Activated CD8-positive, alpha-beta T cell treated with anti-CD3 and anti-CD28 coated beads for 36 hours (primary cell): ENCODE data around the gene PARD6B. TPM values are rescaled to one million over a fixed set of nuclear protein-coding genes. Genes with fewer than 3 reads are reported as not detected.
"Not testable (repeated sequence)": the region's sequence is repeated elsewhere in the genome, so short reads cannot be mapped to it uniquely, and the experiment has no call there.

ENCODE experiments used
- ATAC-seq: fragments of 200-7000 bp; cut with Tn5 transposase; one replicate; pipeline ENCODE4 v1.10.0; 2021; ENCODE audit warnings: mild to moderate bottlenecking, moderate library complexity
- CTCF ChIA-PET: fragments of 350-600 bp; sonication (Branson Sonifier 250); formaldehyde crosslinking; loops from one replicate; lab custom pipeline; 2021; ENCODE audit warnings: antibody characterized with exemption; lab: Charles Lee
- POLR2A ChIA-PET: fragments of 350-600 bp; sonication (Branson Sonifier 250); formaldehyde crosslinking; loops from one replicate; lab custom pipeline; 2021; ENCODE audit warnings: antibody characterized with exemption; lab: Charles Lee
- DNase-seq: peaks from one replicate; pipeline ENCODE4 v3.0.0-alpha.2; 2020
- H3K27ac Mint-ChIP-seq: one replicate; pipeline ENCODE4 v1.8.0; 2021; ENCODE audit warnings: mild to moderate bottlenecking, mixed read lengths
- H3K27me3 Mint-ChIP-seq: one replicate; pipeline ENCODE4 v1.8.0; 2021; ENCODE audit warnings: mixed read lengths
- H3K36me3 Mint-ChIP-seq: one replicate; pipeline ENCODE4 v1.8.0; 2021; ENCODE audit warnings: low read depth, mixed read lengths
- H3K4me1 Mint-ChIP-seq: one replicate; pipeline ENCODE4 v1.8.0; 2021; ENCODE audit warnings: low read depth, mixed read lengths
- H3K4me3 Mint-ChIP-seq: one replicate; pipeline ENCODE4 v1.8.0; 2021; ENCODE audit warnings: mild to moderate bottlenecking, moderate library complexity, mixed read lengths
- H3K9me3 Mint-ChIP-seq: one replicate; pipeline ENCODE4 v1.8.0; 2021; ENCODE audit warnings: mixed read lengths
- CTCF ChIP-seq: fragments of 200-600 bp; IDR thresholded peaks from one replicate; pipeline ENCODE4 v1.8.0; 2022; ENCODE audit warnings: antibody characterized with exemption, mild to moderate bottlenecking
- intact Hi-C: fragments of 100-400 bp; cut with micrococcal nuclease; formaldehyde crosslinking; loops from one replicate; pipeline ENCODE4 v1.10.0; 2022
- total RNA-seq, 2 experiments: library from RNA; stranded (reverse); gene quantifications; one replicate each; pipeline ENCODE4 v1.2.3, GENCODE V29; 2021

The PARD6B gene
- total RNA-seq, 2 experiments from 2014 or later, result 4.7 to 6.6 TPM

GRCh38 chr20:50762045-50762422, 30.7 kb downstream of the PARD6B start:
- H3K27me3 Mint-ChIP-seq, result no peaks in the 10 kb centered on the region
- DNase-seq, result no peak
- no peaks in the 10 kb centered on the region for H3K36me3 Mint-ChIP-seq
- no peak for TF ChIP-seq CTCF
- no peak for ATAC-seq
- CTCF ChIA-PET, result interaction anchor here (0.7 kb wide), 1 partner anchor 13 kb away, joined by 3 read pairs; no protein-coding TSS in a partner anchor
- no peak overlapping the region for H3K4me3 Mint-ChIP-seq
- no peak overlapping the region for H3K27ac Mint-ChIP-seq
- no peaks in the 10 kb centered on the region for H3K4me1 Mint-ChIP-seq
- no peaks in the 10 kb centered on the region for H3K9me3 Mint-ChIP-seq
- intact Hi-C loops, result no loop called here
- POLR2A ChIA-PET, result no interaction called here

- Mint-ChIP-seq H3K36me3 (no peaks in the 10 kb centered on the region), H3K9me3 (no peaks in the 10 kb centered on the region), H3K27ac (no peak overlapping the region), H3K27me3 (peaks cover 3% of the 10 kb centered on the region), H3K4me1 (no peaks in the 10 kb centered on the region), H3K4me3 (no peak overlapping the region)
- no peak for TF ChIP-seq CTCF
- DNase-seq (no peak), ATAC-seq (no peak)
- CTCF ChIA-PET, result no interaction called here
- POLR2A ChIA-PET, result interaction anchor here (0.6 kb wide), 1 partner anchor 10 kb away, joined by 6 read pairs; no protein-coding TSS in a partner anchor
- intact Hi-C loops, result no loop called here
Observed at GRCh38 chr20:50762435-50763220, 31.2 kb downstream of the PARD6B start.

- CTCF ChIA-PET, H3K27ac Mint-ChIP-seq: not testable (repeated sequence)
Observed at GRCh38 chr20:50763550-50764458, 32.4 kb downstream of the PARD6B start.

GRCh38 chr20:50765251-50765650, 33.9 kb downstream of the PARD6B start:
- H3K36me3 Mint-ChIP-seq, POLR2A ChIA-PET, intact Hi-C loops, H3K4me1 Mint-ChIP-seq, H3K27me3 Mint-ChIP-seq, H3K4me3 Mint-ChIP-seq, H3K27ac Mint-ChIP-seq, DNase-seq, ATAC-seq, H3K9me3 Mint-ChIP-seq: not testable (repeated sequence)
- CTCF ChIA-PET, result interaction anchor here (1.0 to 3.4 kb wide), 3 partner anchors 11 to 139 kb away, joined by 3 to 14 read pairs (median 3); no protein-coding TSS in a partner anchor

More at GRCh38 chr20:50763550-50764458, 32.4 kb downstream of the PARD6B start:
- H3K4me3 Mint-ChIP-seq, H3K4me1 Mint-ChIP-seq, H3K9me3 Mint-ChIP-seq, H3K27me3 Mint-ChIP-seq, H3K36me3 Mint-ChIP-seq, ATAC-seq, intact Hi-C loops, DNase-seq: not testable (repeated sequence)
- POLR2A ChIA-PET, result interaction anchor here (0.6 kb wide), 1 partner anchor 12 kb away, joined by 6 read pairs; no protein-coding TSS in a partner anchor

- Mint-ChIP-seq H3K9me3 (no peaks in the 10 kb centered on the region), H3K27ac (no peak overlapping the region), H3K36me3 (no peaks in the 10 kb centered on the region), H3K27me3 (peaks cover 3% of the 10 kb centered on the region), H3K4me3 (no peak overlapping the region), H3K4me1 (no peaks in the 10 kb centered on the region)
- no peak for TF ChIP-seq CTCF
- intact Hi-C loops, result no loop called here
- CTCF ChIA-PET, result interaction anchor here (1.0 to 3.4 kb wide), 3 partner anchors 12 to 140 kb away, joined by 3 to 14 read pairs (median 3); no protein-coding TSS in a partner anchor
- DNase-seq (no peak), ATAC-seq (no peak)
- POLR2A ChIA-PET, result no interaction called here
Observed at GRCh38 chr20:50765674-50766073, 34.3 kb downstream of the PARD6B start.

- DNase-seq, H3K4me1 Mint-ChIP-seq, H3K4me3 Mint-ChIP-seq, ATAC-seq, intact Hi-C loops, H3K36me3 Mint-ChIP-seq, H3K27ac Mint-ChIP-seq, H3K9me3 Mint-ChIP-seq, H3K27me3 Mint-ChIP-seq, POLR2A ChIA-PET: not testable (repeated sequence)
- CTCF ChIA-PET, result interaction anchor here (3.4 kb wide), 1 partner anchor 18 kb away, joined by 14 read pairs; no protein-coding TSS in a partner anchor
Observed at GRCh38 chr20:50766955-50767809, 35.8 kb downstream of the PARD6B start.

- POLR2A ChIA-PET, result interaction anchor here (0.9 kb wide), 1 partner anchor 19 kb away, joined by 3 read pairs; no protein-coding TSS in a partner anchor
- H3K4me1 Mint-ChIP-seq, H3K27ac Mint-ChIP-seq, H3K36me3 Mint-ChIP-seq, DNase-seq, H3K27me3 Mint-ChIP-seq, ATAC-seq, H3K9me3 Mint-ChIP-seq, intact Hi-C loops, H3K4me3 Mint-ChIP-seq: not testable (repeated sequence)
- CTCF ChIA-PET, result interaction anchor here (0.6 kb wide), 2 partner anchors 87 to 327 kb away, joined by 3 to 5 read pairs; no protein-coding TSS in a partner anchor
Observed at GRCh38 chr20:50768991-50769390, 37.6 kb downstream of the PARD6B start.
